LoVo (cell line): ENCODE results near the gene TMEM61.
A peak's percentile ranks its signal among the peaks of the same experiment; 100 is the strongest.
"Not testable (repeated sequence)": the region's sequence is repeated elsewhere in the genome, so short reads cannot be mapped to it uniquely, and the experiment has no call there.

Experiments used
- DNase-seq: peaks from one replicate; pipeline ENCODE4 v3.0.0-alpha.2; 2016; ENCODE audit warnings: low spot score

The TMEM61 gene

DNA sequence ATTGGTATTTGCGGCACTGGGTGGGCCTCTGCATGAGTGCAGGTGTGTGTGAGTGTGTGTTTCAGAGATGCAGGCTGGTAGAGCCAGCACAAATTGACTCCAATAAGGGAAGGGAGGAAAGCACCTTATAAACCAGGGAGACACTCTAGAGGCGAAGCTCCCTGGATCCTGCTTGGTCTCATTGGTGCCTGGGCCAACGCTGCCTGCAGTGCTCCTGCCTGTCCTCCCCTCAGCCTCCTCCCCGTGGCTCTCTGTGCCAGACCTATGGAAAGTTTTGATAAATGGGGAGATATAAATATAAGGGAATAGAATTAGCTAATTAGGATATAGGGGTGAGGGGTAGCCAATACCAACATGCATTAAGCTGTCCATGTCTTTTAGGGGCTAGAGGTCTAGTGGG is 20.9 kb downstream of the TMEM61 start:
- DNase-seq = no peak

DNA sequence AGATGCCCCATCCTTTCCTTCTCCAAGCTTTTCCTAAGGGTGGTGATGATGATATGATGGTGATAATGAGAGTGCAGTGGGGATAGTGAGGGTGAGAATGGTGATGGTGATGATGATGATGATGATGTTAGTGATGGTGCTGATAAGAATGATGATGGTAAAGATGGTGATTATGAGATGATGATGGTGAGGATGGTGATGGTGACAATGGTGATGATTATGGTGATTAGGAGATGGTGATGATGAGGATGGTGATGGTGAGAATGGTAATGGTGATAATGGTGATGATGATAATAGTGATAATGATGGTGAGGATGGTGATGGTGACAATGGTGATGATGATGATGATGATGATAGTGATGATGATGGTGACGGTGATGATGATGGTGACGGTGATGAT is 22.3 kb downstream of the TMEM61 start:
- DNase-seq = no peak

DNA sequence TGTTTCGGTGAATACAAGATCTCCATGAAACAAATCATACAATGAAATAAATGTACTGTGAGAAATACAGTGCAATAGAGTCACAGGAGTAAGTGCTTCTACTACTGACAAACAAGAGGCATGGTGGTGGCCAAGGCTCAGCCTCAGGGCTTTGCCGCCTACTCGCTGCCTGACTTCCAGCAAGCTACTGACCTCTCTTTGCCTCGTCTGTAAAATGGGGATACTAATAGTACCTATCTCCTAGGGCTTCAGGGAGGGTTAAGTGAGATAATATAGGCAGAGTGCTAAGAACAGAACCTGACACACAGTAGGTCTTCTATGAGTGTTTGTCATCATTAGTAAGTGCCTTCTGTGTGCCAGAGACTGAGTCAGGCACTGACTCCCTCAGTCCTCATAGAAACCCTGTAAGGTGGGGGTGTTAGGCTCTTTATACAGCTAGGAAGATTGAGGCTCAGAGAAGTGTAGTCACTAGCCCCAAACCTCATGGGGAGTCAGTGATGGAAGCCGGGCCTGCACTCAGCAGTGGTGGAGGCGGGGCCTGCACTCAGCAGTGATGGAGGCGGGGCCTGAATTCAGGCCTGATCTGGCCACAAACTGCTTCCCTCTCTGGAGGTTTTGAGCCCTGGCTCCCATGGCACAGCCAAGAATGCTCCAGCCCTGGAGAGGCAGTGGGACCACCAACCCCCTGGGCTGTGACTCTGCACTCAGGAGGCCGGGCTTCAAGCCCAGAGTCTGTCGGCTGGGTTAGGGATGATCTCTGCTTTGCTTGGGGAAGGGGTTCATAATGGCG is 25.1 kb downstream of the TMEM61 start:
- no peak for DNase-seq

DNA sequence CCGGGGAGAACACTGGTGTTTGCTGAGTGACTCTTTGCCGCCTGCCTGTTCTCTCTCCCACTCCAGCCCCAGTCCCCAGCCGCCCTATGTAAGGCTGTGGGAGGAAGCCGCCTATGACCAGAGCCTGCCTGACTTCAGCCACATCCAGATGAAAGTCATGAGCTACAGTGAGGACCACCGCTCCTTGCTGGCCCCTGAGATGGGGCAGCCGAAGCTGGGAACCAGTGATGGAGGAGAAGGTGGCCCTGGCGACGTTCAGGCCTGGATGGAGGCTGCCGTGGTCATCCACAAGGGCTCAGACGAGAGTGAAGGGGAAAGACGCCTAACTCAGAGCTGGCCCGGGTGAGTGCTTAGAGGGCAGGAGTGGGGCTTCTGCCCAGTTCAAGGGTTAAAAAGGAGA is 26.5 kb downstream of the TMEM61 start:
- no peak for DNase-seq

DNA sequence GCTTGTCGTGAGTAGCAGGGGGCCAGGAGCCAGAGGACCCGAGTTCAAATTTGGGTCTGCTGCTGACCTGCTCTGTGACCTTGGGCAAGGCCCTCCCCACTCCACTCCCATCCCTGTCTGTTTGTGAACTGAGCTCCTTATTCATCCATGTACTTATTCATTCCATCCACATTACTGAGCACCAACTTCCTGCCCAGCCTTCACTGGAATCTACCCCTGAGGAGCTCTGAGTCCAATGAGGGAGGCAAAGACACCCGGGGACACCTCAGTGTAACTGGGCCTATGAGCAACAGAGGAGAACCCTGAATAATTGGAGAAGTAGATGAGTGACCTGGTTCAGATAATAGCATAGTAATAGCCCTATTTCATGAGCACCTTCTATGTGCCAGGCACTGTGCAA is 27.2 kb downstream of the TMEM61 start:
- no peak for DNase-seq

DNA sequence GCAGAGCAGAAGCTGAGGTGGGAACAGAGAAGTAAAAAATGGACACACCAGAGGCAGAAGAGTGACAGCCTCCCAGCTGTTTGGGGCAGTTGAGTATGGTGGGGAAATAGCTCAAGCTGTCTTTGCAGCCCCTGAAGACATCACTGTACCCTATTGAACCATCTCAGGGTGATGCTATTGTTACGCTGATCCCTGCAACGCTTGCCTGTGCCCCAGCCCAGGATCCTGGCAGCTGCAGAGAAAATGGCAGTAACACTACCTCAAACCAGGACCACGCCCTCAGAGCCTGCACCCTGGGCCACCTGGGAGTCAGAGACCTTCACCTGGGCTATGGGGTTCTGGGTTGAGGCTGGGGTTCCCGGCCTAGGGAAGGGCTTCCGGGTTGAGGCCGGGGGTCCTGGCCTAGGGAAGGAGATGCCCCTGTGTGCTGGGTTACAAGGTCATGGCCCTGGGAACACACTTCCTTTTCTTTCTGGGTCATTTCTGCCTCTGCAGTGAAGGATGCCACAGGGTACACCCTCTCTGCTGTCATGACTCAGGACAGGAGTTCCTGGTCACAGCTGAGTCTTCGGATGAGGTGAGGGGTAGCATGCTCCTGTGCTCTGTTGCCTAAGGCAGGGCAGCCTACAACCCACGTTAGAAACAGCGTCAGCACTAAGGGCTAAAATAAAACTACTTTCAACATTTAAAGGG is 29.9 kb downstream of the TMEM61 start:
- no peak for DNase-seq

DNA sequence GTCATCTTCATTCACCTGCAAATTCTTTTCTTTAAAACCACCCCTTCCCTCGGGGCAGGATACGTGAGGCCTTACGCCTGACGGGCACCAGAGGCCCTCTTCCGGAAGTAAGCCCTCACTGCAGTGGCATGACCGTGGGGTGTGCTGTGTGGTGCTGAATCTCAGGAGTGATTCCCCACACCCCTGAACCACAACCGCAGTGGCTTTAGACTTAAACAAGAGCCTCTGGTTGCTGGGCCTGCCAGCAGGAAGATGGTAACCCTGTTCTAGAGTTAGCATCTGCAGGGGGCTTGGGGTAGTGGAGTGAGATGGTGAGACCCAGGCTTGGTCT is 30.4 kb downstream of the TMEM61 start:
- DNase-seq = no peak

DNA sequence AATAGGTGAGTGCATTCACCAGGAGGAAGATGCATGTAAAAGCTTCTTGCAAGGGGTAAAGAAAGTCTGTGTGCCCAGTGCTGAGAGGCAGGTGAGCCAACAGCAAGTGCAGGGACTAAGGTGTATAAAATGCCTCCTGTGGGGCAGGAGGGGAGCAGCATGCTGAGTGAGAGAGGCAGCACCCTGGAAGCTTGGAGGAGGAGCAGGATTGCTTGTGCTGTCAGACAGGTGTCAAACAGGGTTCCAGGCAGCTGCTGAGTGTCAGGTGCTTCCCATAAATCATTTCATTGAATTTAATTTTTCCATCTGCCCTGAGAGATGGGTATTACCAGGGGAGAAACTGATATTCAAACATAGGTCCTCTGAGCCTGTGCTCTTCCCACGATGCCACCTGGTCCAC is 32.2 kb downstream of the TMEM61 start:
- DNase-seq = no peak

DNA sequence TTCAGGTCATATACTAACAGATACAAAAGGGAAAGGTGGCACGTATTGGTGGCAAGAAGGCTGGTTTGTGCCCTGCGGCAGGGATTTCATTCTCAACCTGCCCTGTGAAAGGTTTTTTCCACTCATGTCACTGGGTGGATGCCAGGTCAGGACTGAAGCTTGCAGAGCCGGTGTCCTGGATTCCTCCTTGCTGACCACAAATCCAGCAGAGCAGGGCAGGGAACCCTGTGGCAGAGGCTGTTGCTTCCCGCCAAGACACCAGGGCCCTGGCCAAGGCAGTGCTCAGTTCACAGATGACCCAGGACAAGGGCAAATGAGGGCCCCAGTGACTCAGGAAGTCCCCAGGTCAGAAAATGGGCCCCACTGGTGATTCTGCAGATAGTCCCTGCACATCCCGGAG is 34.7 kb downstream of the TMEM61 start:
- DNase-seq = no peak

DNA sequence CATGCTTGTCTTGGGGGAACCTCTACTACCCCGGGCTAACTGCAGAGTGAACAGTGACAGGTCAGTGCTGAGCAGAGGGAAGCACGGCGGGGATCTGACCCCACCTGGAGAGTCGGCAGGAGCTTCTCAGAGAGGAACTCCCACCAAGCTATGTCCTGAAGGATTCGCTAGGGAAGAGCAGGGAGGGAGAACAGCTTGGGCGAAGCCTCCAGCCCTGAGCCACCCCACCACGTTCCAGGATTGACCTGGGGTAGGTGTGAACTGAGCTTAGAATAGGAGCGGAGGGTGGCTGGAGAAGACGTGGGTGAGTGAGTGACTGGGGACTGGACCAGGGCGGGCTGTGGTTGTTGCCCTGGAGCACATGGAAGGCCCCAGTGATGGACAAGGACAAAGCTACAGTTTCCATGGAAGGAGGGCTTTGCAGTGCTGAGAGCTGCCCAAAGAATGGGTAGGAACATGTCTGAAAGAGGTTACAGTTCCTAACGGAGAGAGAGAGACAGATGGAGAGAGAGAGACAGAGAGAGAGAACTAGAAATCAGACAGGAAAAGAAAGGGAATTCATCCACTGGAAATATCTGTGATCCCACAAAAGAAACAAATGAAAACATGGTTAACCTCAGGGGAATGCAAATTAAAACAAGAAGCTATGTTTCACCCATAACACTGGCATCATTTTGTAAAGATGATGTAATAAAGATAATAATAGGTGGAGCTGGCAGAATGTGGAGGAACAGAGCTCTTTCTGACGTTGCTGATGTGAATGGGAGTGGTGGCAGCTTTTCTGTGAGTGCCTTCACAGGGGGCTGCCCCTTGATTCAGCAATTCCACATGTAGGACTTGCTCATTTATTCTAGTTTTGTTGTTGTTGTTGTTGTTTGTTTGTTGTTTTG is 35.5 kb downstream of the TMEM61 start:
- DNase-seq = no peak

DNA sequence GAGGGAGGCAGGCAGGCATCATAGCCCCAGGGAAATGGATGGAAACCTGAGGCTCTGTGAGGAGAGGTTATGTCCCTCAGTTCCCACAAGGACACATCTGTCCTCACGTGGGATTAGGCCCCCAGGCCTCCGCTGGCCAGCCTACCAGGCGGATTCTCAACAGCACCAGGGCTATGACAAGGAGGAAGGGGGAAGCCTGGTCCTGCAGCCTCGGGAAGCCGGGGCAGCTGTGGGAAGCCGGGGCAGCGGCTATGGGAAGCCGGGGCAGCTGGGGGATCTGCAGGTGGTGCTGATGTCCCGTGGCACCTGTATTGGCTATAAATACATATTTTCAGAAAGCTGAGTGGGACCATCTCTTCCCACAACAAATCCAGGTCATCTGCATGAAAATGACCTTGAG is 38.0 kb downstream of the TMEM61 start:
- no peak for DNase-seq

DNA sequence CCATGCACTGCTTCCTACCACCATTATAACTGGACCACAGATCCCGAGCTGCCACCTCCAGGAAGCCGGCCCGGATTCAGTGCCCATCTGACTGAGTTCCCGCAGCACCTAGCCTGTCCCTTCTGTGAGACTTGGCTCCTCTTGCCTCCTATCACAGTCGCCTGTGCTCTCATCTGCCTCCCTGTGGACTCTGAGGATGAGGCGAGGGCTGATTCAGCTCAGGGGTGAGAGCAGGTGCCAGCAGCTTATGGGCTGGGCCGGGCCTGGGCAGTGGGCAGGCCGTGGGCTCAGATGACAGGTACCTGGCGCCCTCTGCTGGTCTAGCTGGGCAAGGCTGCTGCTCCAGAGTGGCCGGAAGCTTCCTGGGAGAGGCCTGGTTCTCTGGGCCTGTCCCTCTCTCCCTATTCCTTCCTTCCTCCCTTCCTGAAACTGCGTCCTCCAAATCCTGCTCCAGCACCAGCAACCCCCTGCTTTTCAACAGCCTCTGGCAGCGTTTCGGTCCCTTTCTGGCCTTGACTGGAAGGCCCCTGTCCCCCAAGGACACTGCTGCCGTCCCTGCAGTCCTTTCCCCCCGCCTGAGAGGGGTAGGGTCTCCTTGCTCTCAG is 41.6 kb downstream of the TMEM61 start:
- peak; percentile 84 for DNase-seq

DNA sequence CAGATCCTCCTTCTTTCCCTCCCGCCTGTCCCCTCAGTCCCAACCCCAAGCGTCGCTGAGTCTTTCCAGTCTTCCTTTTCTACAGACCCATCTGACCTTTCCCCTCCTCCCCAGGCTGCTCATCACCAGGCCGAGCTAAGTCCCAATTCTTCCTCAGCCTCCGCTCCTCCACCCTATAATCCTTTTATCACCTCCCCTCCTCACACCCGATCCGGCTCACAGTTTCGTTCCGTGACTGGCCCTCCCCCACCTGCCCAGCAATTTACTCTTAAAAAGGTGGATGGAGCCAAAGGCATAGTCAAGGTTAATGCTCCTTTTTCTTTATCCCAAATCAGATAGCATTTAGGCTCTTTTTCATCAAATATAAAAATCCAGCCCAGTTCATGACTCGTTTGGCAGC is 43.7 kb downstream of the TMEM61 start:
- not testable (repeated sequence) for DNase-seq

DNA sequence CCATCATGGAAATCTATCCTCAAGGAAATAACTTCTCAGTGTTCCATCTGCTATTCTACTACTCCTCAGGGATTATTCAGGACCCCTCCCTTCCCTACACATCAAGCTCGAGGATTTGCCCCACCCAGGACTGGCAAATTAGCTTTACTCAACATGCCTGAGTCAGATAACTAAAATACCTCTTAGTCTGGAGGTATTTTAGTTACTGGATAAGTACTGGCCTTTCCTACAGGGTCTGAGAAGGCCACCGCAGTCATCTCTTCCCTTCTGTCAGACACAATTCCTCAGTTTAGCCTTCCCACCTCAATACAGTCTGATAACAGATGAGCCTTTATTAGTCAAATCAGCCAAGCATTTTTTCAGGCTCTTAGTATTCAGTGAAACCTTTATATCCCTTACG is 46.3 kb downstream of the TMEM61 start:
- not testable (repeated sequence) for DNase-seq

DNA sequence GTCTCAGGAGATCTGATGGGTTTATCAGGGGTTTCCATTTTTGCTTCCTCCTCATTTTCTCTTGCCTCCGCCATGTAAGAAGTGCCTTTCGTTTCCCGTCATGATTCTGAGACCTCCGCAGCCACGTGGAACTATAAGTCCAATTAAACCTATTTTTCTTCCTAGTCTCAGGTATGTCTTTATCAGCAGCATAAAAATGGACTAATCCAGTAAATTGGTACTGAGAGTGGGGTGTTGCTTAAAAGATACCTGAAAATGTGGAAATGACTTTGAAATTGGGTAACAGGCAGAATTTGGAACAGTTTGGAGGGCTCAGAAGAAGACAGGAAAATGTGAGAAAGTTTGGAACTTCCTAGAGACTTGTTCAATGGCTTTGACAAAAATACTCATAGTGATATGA is 50.7 kb downstream of the TMEM61 start:
- DNase-seq = not testable (repeated sequence)

DNA sequence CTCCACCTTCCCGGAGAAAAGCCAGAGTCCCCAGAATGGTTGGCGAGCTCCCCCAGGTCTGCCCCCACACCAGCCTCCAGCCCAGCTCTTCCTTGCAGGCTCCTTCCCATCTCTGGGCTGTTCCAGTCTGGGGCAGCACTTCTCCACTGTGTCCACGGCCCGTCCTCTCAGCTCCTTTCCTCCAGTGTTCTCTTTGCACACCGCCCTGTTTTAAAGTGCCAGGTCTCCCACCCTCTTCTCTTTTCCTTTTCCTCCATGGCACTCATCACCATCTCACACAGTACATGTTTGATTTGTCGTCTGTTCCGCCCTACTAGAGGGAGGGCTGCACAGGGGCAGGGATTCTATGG is 52.8 kb downstream of the TMEM61 start:
- no peak for DNase-seq

DNA sequence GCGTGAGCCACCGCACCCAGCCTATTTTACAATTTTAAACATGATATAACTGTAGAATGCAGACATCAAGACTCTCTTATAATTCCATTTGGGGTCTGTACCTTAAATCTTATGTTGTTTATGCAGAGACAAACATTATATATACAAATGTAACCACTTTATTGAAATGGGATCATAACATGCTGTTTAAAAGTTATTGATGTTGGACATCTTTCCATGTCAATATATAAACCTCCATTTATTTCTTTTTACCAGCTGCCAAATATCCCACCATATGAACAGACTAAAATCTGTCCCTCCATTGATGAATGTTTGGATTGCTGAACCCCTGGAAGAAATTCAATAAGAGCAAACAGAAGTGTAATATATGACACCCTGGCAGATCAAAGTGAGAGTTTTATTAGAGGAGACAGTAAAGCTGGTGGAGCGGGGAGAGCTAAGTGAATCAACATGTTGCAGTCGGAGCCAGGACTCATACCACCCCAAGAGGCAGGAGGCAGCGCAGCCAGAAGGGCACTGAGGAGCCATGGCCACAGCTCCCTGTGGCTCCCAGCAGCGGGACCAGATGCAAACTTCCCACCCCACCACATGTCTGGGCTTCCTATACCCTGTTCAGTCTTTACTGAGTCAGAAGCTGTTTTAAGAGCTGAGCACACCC is 54.2 kb downstream of the TMEM61 start:
- DNase-seq = no peak

DNA sequence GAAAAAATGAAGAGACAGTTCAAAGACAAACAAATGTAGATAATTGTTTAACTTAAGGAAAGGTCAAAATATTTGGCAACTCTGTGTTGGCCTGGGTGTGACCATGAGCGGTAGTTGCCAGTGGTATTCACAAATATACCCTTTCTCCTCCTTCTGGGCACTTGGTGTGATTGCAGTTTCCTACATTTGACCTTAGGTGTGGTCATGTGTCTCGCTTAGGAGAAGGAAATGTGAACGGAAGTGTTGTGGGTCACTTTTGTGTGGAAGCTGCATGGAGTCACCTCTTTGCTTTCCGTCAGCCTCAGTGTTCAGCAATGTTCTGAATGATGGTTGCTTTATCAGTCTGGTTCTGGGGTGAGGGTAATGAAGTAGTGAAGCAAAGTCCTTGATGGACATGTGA is 55.5 kb downstream of the TMEM61 start:
- DNase-seq = peak; percentile 42

DNA sequence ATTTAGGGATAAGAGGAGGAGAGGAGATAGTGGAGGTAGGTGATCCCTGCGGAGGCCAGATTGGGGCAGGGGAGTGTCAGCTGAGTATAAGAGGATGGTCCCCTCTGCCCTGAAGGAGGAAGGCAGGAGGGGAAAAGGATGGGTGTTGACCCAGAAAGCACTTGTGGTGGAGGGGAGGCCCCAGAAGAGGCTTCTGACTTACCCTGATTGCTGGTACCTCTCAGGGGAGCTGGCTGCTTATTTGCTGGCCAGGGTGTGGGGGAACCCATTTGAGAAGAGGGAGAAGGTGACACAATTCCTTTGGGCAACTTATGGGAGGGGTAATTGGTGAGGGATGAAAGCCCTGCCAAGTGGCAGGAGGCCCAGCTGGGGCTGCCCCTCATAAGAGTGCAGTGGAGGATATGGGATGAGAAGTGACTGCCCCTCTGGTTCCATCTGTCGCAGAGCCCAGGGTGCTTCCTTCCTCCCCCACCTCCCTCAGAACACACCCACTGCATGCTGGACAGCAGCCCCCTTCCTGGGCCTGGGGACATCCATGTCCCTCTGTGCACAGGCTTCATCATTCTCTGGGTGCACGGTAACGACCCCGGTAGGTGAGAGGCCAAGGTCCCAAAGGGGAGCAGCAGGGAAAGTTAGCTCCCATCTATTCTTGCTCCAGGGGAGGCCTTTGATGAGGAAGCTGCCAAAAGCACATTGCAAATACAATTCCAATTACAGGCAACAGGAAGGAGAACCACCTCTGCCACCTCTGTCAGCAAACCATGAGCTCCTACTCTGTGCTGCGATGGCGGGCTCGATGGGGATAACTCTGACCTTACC is 57.5 kb downstream of the TMEM61 start:
- DNase-seq = no peak

DNA sequence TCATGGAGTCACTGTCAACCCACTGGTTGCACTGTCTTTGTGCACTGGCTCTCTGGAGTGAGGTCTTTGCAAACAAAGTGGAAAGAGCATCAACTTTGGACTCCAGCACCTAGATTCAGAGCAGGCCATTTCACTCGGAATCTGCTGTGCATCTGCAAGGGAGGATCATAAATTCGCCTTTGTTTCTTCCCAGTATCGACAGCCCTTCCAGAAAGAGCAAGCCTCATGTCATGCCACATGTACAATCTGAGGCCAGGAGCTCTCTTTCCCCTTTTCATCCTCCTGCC is 58.1 kb downstream of the TMEM61 start:
- DNase-seq = no peak

DNA sequence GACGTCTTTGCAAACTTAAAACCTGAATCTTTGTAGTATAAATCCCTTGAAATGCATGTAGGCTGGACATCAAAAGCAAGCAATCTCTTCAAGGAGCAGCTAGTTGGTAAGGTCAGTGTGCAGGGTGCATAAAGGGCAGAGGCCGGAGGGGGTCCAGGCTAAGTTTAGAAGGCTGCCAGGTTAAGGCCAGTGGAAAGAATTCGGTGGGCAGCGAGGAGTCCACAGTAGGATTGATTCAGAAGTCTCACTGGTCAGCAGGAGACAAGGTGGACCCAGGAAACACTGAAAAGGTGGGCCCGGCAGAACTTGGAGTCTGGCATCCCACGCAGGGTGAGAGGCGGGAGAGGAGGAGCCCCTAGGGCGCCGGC is 58.5 kb downstream of the TMEM61 start:
- no peak for DNase-seq
